PFSK-1 (cell line): ENCODE measurements around the gene CD247.

Source experiments
- FOXP2 ChIP-seq: optimal IDR thresholded peaks from 2 replicates; pipeline ENCODE3; 2011; ENCODE audit warnings: borderline replicate concordance, control low read depth, inconsistent platforms; ENCODE audit not compliant: insufficient read depth; ENCODE audit errors: extremely low read length, extremely low read depth
- POLR2AphosphoS5 ChIP-seq: IDR thresholded peaks from 2 replicates; pipeline ENCODE4 v1.6.1; 2012; ENCODE audit warnings: low read depth, mild to moderate bottlenecking, control low read depth, low read length, moderate library complexity
- SIN3A ChIP-seq: IDR thresholded peaks from 2 replicates; pipeline ENCODE4 v1.6.1; 2012; ENCODE audit warnings: mild to moderate bottlenecking, low read length, moderate library complexity, borderline replicate concordance; ENCODE audit not compliant: insufficient read depth
- TAF1 ChIP-seq: IDR thresholded peaks from 2 replicates; pipeline ENCODE4 v1.6.1; 2012; ENCODE audit warnings: low read length, control low read depth, borderline replicate concordance; ENCODE audit not compliant: insufficient read depth
- TF ChIP-seq, protein P1 (sequence below), 2 experiments: IDR thresholded peaks; 2 replicates each; pipeline versions ENCODE4 v1.6.1 to v1.8.0; 2011 to 2012; ENCODE audit warnings: low read depth in 2 of 2, low read length in 2 of 2, control low read depth in 1 of 2, inconsistent platforms in 1 of 2, mild to moderate bottlenecking in 1 of 2, moderate library complexity in 1 of 2; ENCODE audit not compliant: insufficient read depth in 1 of 2

CD247 gene

GRCh38 chr1:167541610-167542009 is 23.3 kb upstream of the CD247 start:
- no peak for TF ChIP-seq FOXP2
- TF ChIP-seq, protein P1, sequence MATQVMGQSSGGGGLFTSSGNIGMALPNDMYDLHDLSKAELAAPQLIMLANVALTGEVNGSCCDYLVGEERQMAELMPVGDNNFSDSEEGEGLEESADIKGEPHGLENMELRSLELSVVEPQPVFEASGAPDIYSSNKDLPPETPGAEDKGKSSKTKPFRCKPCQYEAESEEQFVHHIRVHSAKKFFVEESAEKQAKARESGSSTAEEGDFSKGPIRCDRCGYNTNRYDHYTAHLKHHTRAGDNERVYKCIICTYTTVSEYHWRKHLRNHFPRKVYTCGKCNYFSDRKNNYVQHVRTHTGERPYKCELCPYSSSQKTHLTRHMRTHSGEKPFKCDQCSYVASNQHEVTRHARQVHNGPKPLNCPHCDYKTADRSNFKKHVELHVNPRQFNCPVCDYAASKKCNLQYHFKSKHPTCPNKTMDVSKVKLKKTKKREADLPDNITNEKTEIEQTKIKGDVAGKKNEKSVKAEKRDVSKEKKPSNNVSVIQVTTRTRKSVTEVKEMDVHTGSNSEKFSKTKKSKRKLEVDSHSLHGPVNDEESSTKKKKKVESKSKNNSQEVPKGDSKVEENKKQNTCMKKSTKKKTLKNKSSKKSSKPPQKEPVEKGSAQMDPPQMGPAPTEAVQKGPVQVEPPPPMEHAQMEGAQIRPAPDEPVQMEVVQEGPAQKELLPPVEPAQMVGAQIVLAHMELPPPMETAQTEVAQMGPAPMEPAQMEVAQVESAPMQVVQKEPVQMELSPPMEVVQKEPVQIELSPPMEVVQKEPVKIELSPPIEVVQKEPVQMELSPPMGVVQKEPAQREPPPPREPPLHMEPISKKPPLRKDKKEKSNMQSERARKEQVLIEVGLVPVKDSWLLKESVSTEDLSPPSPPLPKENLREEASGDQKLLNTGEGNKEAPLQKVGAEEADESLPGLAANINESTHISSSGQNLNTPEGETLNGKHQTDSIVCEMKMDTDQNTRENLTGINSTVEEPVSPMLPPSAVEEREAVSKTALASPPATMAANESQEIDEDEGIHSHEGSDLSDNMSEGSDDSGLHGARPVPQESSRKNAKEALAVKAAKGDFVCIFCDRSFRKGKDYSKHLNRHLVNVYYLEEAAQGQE (IDR thresholded peaks at IDR 0.05; ENCODE audit: insufficient read depth in 1 of 2, low read depth in 2 of 2, low read length in 2 of 2) = no peak
- TF ChIP-seq TAF1 = no peak
- no peak for TF ChIP-seq POLR2AphosphoS5
- TF ChIP-seq SIN3A = no peak

- TF ChIP-seq FOXP2 = no peak
- TF ChIP-seq TAF1 = no peak
- no peak for TF ChIP-seq POLR2AphosphoS5
- no peak for TF ChIP-seq SIN3A
- TF ChIP-seq, protein P1 (IDR thresholded peaks at IDR 0.05; ENCODE audit: insufficient read depth in 1 of 2, low read depth in 2 of 2, low read length in 2 of 2) = no peak
Measured at GRCh38 chr1:167541003-167541402, 22.7 kb upstream of the CD247 start.

- TF ChIP-seq SIN3A = no peak
- TF ChIP-seq FOXP2 = no peak
- TF ChIP-seq POLR2AphosphoS5 = no peak
- no peak for TF ChIP-seq TAF1
- TF ChIP-seq, protein P1 (IDR thresholded peaks at IDR 0.05; ENCODE audit: insufficient read depth in 1 of 2, low read depth in 2 of 2, low read length in 2 of 2) = no peak
Measured at GRCh38 chr1:167538657-167539056, 20.3 kb upstream of the CD247 start.

DNA sequence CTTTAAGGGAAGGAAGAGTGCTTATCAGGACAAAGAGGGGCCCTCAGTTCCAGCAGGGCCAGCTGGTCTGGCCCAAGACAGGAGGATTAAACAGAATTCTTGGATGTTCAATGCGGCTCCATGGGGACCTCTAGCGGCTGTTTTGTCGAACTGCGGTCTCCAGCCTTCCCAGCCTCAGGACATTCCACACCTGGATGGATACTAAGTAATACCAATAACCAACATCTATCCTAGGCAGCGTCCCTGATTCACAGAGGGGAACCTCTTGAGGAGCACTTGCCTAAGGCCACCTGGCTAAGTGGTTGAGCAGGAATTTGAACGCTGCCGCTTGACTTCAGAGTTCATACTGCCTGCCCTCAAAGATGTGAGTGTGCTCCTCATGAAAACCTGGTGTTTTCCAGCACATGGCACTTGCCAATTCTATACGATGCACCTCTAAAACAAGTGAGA is 15.5 kb upstream of the CD247 start:
- TF ChIP-seq TAF1 (no peak), POLR2AphosphoS5 (no peak), SIN3A (no peak), FOXP2 (no peak)
- TF ChIP-seq, protein P1 (IDR thresholded peaks at IDR 0.05; ENCODE audit: insufficient read depth in 1 of 2, low read depth in 2 of 2, low read length in 2 of 2) = no peak
